Chondrocyte (in vitro differentiated cells): ENCODE measurements around the gene FERMT2. TPM values are rescaled to one million over a fixed set of nuclear protein-coding genes. Genes with fewer than 3 reads are reported as not detected.
A peak's percentile ranks its signal among the peaks of the same experiment; 100 is the strongest.

Source experiments
- DNase-seq: peaks from one replicate; pipeline ENCODE4 v3.0.0; 2021; ENCODE audit warnings: mixed read lengths, low spot score
- H3K27ac Mint-ChIP-seq: one replicate; pipeline ENCODE4 v1.8.0; 2021; ENCODE audit warnings: mild to moderate bottlenecking, moderate library complexity, mixed read lengths; ENCODE audit not compliant: unreplicated experiment
- H3K27me3 Mint-ChIP-seq: 2 replicates; pipeline ENCODE4 v1.8.0; 2021; ENCODE audit warnings: low read depth, mixed read lengths
- H3K36me3 Mint-ChIP-seq: 2 replicates; pipeline ENCODE4 v1.8.0; 2021; ENCODE audit warnings: low read depth, mixed read lengths
- H3K4me1 Mint-ChIP-seq: 2 replicates; pipeline ENCODE4 v1.8.0; 2021; ENCODE audit warnings: low read depth, mild to moderate bottlenecking, mixed read lengths
- H3K4me3 Mint-ChIP-seq: one replicate; pipeline ENCODE4 v1.8.0; 2021; ENCODE audit warnings: mild to moderate bottlenecking, moderate library complexity, mixed read lengths; ENCODE audit not compliant: unreplicated experiment
- H3K9me3 Mint-ChIP-seq: 2 replicates; pipeline ENCODE4 v1.8.0; 2021; ENCODE audit warnings: low read depth, mixed read lengths
- total RNA-seq: library from RNA; stranded (reverse); gene quantifications from 3 replicates; pipeline ENCODE4 v1.2.1, GENCODE V29; 2021
- TF ChIP-seq, protein P1 (sequence below): fragments of 200-600 bp; sonication (generic); IDR thresholded peaks from 2 replicates; pipeline ENCODE4 v1.5.0; 2021; ENCODE audit warnings: antibody characterized with exemption, mild to moderate bottlenecking, moderate library complexity

The FERMT2 gene
- total RNA-seq, 1 donor from 2014 or later: 518 TPM

DNA sequence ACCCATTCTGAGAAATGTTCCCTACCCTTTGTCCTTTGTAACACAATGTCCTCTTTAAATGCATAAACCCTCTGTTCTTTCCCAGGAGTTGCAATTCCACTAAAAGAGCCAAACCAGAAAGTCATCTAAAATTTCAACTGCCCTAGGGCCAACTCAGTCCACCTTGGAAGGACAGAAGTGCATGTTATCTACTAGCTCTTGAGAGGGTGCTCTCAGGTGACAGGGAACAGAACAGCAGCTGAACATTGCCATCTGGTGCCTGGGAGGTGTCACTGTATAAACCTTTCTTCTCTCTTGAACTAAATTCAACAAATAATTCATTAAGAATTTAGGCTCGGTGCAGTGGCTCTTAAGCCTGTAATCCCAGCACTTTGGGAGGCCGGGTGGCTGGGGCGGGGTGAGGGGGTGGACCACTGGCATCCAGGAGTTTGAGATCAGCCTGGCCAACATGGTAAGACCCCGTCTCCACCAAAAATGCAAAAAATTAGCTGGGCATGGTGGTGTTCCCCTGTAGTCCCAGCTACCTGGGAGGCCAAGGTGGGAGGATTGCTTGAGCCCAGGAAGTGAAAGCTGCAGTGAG, 10.3 kb upstream of the FERMT2 start:
- Mint-ChIP-seq H3K27me3 (no peaks in the 10 kb centered on the region), H3K36me3 (no peaks in the 10 kb centered on the region), H3K27ac (no peak overlapping the region), H3K4me3 (no peak overlapping the region), H3K4me1 (peaks cover 6% of the 10 kb centered on the region), H3K9me3 (no peaks in the 10 kb centered on the region)
- TF ChIP-seq, protein P1, sequence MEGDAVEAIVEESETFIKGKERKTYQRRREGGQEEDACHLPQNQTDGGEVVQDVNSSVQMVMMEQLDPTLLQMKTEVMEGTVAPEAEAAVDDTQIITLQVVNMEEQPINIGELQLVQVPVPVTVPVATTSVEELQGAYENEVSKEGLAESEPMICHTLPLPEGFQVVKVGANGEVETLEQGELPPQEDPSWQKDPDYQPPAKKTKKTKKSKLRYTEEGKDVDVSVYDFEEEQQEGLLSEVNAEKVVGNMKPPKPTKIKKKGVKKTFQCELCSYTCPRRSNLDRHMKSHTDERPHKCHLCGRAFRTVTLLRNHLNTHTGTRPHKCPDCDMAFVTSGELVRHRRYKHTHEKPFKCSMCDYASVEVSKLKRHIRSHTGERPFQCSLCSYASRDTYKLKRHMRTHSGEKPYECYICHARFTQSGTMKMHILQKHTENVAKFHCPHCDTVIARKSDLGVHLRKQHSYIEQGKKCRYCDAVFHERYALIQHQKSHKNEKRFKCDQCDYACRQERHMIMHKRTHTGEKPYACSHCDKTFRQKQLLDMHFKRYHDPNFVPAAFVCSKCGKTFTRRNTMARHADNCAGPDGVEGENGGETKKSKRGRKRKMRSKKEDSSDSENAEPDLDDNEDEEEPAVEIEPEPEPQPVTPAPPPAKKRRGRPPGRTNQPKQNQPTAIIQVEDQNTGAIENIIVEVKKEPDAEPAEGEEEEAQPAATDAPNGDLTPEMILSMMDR: peak; percentile 84
- DNase-seq: no peak

DNA sequence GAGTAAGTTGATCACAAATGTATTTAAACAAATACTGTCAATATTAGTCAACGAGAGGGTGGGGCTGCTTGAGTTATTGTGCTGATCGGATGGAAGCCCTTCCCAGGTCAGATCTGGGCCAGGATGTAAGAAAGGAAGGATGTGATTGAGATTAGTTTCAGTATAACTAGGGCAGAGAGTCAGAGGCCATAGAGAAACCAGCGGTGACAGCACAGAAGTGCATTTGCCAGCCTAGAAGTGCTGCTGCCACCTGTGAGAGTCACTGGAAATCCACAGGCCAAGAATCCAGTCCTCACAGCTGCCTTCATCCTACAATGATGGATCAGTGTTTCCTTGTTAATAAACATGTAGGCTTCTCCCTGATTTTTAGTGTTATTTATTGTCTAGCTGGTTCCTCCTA, 9.8 kb upstream of the FERMT2 start:
- no peaks in the 10 kb centered on the region for H3K27me3 Mint-ChIP-seq
- peaks cover 6% of the 10 kb centered on the region for H3K4me1 Mint-ChIP-seq
- TF ChIP-seq, protein P1: no peak
- no peak overlapping the region for H3K27ac Mint-ChIP-seq
- H3K9me3 Mint-ChIP-seq: no peaks in the 10 kb centered on the region
- DNase-seq: no peak
- no peaks in the 10 kb centered on the region for H3K36me3 Mint-ChIP-seq
- H3K4me3 Mint-ChIP-seq: no peak overlapping the region

DNA sequence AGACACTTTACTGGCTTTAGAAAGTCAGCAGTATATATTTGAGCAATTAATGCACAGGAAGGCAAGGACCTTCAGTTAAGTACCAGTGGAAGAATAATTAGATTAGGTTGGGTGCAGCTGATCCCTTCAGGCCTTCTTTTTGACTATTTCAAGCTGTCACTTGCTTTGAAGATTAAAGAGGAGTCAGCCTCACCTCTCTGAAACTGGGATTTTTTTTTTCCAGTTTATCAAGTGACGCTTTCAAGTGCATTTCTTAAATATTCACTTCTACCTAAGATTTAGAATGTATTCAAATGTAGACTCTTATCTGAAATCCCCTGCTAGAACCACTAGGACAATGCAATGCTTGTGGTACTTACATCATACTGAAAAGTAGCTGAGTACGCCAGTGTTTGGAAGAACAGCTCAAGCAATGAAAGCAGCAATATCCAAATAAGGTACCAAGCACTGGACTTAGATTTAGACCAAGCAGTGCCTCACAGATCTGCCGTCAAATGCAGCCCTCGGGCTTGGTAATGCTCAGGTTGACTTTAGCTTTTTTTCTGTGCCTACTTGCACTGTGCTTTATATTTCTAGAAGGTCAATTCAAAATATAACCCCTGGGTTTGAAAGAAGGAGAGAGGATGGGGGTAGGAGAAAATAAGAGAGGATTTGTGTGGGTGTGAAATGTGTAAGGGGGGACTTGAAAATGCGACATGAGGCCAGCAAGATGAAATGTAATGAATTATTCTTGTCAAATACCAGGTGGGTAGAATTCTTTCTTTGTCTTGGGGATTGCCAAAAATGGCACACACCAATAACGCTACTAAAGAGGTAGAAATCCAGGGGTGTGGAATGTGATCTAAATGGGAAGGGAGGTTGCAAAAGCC, 3.7 kb upstream of the FERMT2 start:
- TF ChIP-seq, protein P1: peak; percentile 29
- peak overlapping the region; percentile 67 for H3K4me3 Mint-ChIP-seq
- peaks cover 35% of the 10 kb centered on the region for H3K4me1 Mint-ChIP-seq
- H3K9me3 Mint-ChIP-seq: no peaks in the 10 kb centered on the region
- H3K36me3 Mint-ChIP-seq: peaks cover 8% of the 10 kb centered on the region
- no peaks in the 10 kb centered on the region for H3K27me3 Mint-ChIP-seq
- DNase-seq: no peak
- H3K27ac Mint-ChIP-seq: peak overlapping the region; percentile 97

DNA sequence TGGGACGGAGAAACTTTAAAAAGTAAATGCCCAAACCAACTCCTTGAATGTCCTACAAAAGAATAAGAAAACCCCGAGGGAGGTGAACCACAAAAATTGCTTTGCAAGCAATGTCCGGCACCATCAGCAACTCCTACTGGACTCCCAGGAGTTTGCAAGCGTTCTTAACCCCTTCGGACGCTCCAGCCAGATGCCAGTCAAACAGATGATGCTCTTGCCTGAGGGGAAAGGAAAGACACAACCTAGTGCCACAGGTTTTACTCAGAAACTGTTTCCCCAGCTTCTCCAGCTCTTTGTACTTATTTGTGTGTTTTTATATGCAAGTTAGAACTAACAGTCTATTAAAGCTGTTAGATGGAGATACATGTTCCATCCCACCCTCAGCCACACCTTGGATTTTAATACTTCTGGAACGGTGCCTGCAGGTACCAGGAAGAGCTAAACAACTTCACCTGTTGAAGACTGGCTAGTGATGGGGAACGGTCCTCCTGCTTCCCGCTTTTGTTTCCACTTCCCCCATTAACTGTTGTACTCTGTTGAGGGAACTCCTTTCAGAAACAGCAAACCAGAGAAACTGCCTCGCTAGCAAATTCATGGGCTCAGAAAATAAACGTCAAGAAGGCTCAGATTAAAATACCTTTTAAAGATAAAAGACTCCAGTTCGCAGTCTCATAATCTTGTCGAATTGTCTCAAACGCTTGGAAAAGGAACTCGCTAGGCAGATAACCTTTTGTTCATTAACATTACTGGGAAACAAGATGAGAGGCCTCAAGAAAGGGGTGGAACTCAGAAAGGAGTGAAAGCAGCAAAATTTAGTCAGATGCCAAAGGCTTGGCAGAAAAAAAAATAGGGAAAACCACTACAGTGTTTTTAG, 1.1 kb upstream of the FERMT2 start:
- DNase-seq: no peak
- TF ChIP-seq, protein P1: peak; percentile 77
- Mint-ChIP-seq H3K9me3 (no peaks in the 10 kb centered on the region), H3K4me3 (peak overlapping the region; percentile 72), H3K36me3 (peaks cover 21% of the 10 kb centered on the region), H3K4me1 (peaks cover 50% of the 10 kb centered on the region), H3K27ac (peak overlapping the region; percentile 91), H3K27me3 (no peaks in the 10 kb centered on the region)

DNA sequence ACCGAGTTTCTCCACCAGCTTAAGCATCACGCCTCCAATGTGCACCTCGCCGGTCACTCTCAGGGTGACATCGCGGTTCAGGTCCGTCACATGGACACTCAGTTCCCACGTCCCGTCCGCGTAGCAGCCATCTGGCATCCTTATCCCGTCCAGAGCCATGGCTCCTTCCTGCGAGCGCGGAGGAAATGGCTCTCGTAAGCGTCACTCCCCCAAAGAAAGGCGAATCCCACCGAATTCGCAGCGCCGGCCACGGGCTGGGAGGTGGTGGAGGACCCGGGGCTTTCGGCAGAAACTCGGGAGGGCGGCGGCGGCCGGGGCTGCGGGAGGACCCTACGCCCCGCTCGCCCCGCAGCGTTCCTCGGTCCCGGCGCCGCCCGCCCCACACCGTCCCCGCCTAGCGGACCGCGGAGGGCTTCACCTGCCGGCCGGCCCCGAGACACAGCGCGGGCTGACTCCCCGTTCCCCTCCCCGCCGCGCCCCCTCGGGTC, 396 bp downstream of the FERMT2 start:
- H3K36me3 Mint-ChIP-seq: peaks cover 25% of the 10 kb centered on the region
- H3K4me1 Mint-ChIP-seq: peaks cover 58% of the 10 kb centered on the region
- no peaks in the 10 kb centered on the region for H3K9me3 Mint-ChIP-seq
- H3K27ac Mint-ChIP-seq: peak overlapping the region; percentile 98
- peak overlapping the region; percentile 99 for H3K4me3 Mint-ChIP-seq
- no peak for DNase-seq
- H3K27me3 Mint-ChIP-seq: no peaks in the 10 kb centered on the region
- TF ChIP-seq, protein P1: peak; percentile 44
